ENCODE results near the gene RPS8.

GRCh38 chr1:44827197-44828002 lies 52.1 kb downstream of the RPS8 start:
- TF ChIP-seq CTCF (IDR thresholded peaks at IDR 0.05): no peak
- TF ChIP-seq POLR2A (IDR thresholded peaks at IDR 0.05): no peak
